ENCODE measurements around the gene CD59. TPM values are rescaled to one million over a fixed set of nuclear protein-coding genes. Genes with fewer than 3 reads are reported as not detected.

Gene CD59
- total and polyA plus RNA-seq, 2 of the 13 experiments (the other 11 are each of a cell fraction or from before 2014, with no cell fraction given), result 127 to 289 TPM

GRCh38 chr11:33773987-33774735 lies 37.9 kb upstream of the CD59 start, which contains the start of gene FBXO3 (continued):
- no peak for TF ChIP-seq REL (CRISPR knock-in tag; conservative IDR thresholded peaks at IDR 0.05)
- no peak for TF ChIP-seq ZFP36L1 (CRISPR knock-in tag; IDR thresholded peaks at IDR 0.05)
- TF ChIP-seq NR2C2 (CRISPR knock-in tag; IDR thresholded peaks at IDR 0.05; ENCODE audit: borderline replicate concordance), result no peak
- TF ChIP-seq ZFY (CRISPR knock-in tag; IDR thresholded peaks at IDR 0.05), result peak; percentile 69
- TF ChIP-seq ZNF446 (CRISPR knock-in tag; IDR thresholded peaks at IDR 0.05), result no peak
- TF ChIP-seq ZNF580 (CRISPR knock-in tag; IDR thresholded peaks at IDR 0.05; ENCODE audit: borderline replicate concordance, low read depth), result 0 out of 2 replicates have a peak, but pooled peaks have one; percentile 15
- peak; percentile 92 for TF ChIP-seq YY1 (IDR thresholded peaks at IDR 0.05; ENCODE audit: insufficient read depth, insufficient replicate concordance, low read depth, low read length)
- peak; percentile 65; the same call in 1 of the 2 replicates for TF ChIP-seq GABPB1 (CRISPR knock-in tag; IDR thresholded peaks at IDR 0.05)
- peak; percentile 76 for TF ChIP-seq SP4 (CRISPR knock-in tag; IDR thresholded peaks at IDR 0.05)
- peak; percentile 14 for TF ChIP-seq HNRNPLL (IDR thresholded peaks at IDR 0.05; ENCODE audit: low read depth, low read length, poor library complexity, severe bottlenecking)
- 0 out of 2 replicates have a peak, but pooled peaks have one; percentile 9 for TF ChIP-seq CEBPG (CRISPR knock-in tag; IDR thresholded peaks at IDR 0.05)
- TF ChIP-seq MATR3 (CRISPR knock-in tag; IDR thresholded peaks at IDR 0.05), result no peak
- peak; percentile 55; the same call in 1 of the 2 replicates for TF ChIP-seq PATZ1 (CRISPR knock-in tag; IDR thresholded peaks at IDR 0.05)
- TF ChIP-seq KDM6A (CRISPR knock-in tag; IDR thresholded peaks at IDR 0.05; ENCODE audit: low read depth), result no peak
- peak; percentile 79; the same call in 1 of the 2 replicates for TF ChIP-seq DZIP1 (CRISPR knock-in tag; IDR thresholded peaks at IDR 0.05)
- TF ChIP-seq ARID5B (CRISPR knock-in tag; IDR thresholded peaks at IDR 0.05), result 0 out of 2 replicates have a peak, but pooled peaks have one; percentile 4
- TF ChIP-seq MAZ (IDR thresholded peaks at IDR 0.05; ENCODE audit: borderline replicate concordance, low read depth, low read length), result peak; percentile 26; the same call in 1 of the 2 replicates
- no peak for TF ChIP-seq MAZ (CRISPR knock-in tag; IDR thresholded peaks at IDR 0.05; ENCODE audit: low read depth)
- peak; percentile 78 for TF ChIP-seq ZFX (CRISPR knock-in tag; IDR thresholded peaks at IDR 0.05; ENCODE audit: low read depth)

Measured in HepG2 (cell line).